Endothelial cell of umbilical vein (primary cell): Measurements from ENCODE around the gene CLIC6. TPM values are rescaled to one million over a fixed set of nuclear protein-coding genes. Genes with fewer than 3 reads are reported as not detected.

Experiments used
- BruUV-seq: library from RNA; stranded (reverse); fragments of 400-500 nt; replicated peaks from 2 replicates; lab custom pipeline; 2021; lab: Mats Ljungman, UMichigan
- CTCF ChIA-PET: fragments of 300-600, 350-600 bp; sonication (Branson Sonifier 250); formaldehyde crosslinking; loops from one replicate; lab custom pipeline; 2021; ENCODE audit warnings: antibody characterized with exemption, inconsistent platforms; lab: Charles Lee
- POLR2A ChIA-PET: fragments of 300-600, 350-600 bp; sonication (Branson Sonifier 250); formaldehyde crosslinking; loops from one replicate; lab custom pipeline; 2021; ENCODE audit warnings: antibody characterized with exemption, inconsistent platforms; lab: Charles Lee
- DNase-seq: peaks from one replicate; pipeline ENCODE4 v3.0.0-alpha.2; 2011; ENCODE audit warnings: low read depth, low spot score
- FAIRE-seq: peaks from 2 replicates; lab custom pipeline; 2011; peaks lifted over from hg19 to GRCh38; lab: Jason Lieb, UNC
- H2AFZ ChIP-seq: 2 replicates; pipeline ENCODE4 v1.6.0; 2012; ENCODE audit warnings: low read depth, low read length, control low read depth, inconsistent platforms
- H3K27ac ChIP-seq: 2 replicates; pipeline ENCODE4 v1.5.1; 2011; ENCODE audit warnings: low read depth, mild to moderate bottlenecking, control low read depth, low read length, moderate library complexity; ENCODE audit not compliant: insufficient read depth
- H3K27me3 ChIP-seq, 2 experiments: 2 replicates each; pipeline versions ENCODE4 v1.6.0 to v1.6.1; 2011; ENCODE audit warnings: low read length in 2 of 2, mixed read lengths in 1 of 2; ENCODE audit not compliant: control insufficient read depth in 2 of 2, insufficient read depth in 2 of 2
- H3K36me3 ChIP-seq, 2 experiments: 2 replicates in 1 of 2; 3 replicates in 1 of 2; pipeline ENCODE4 v1.5.1; 2011; ENCODE audit warnings: low read length in 2 of 2, mild to moderate bottlenecking in 1 of 2, moderate library complexity in 1 of 2; ENCODE audit not compliant: control insufficient read depth in 2 of 2, insufficient read depth in 2 of 2; ENCODE audit errors: extremely low read depth in 1 of 2
- H3K4me1 ChIP-seq: 3 replicates; pipeline ENCODE4 v1.5.1; 2011; ENCODE audit warnings: mild to moderate bottlenecking, low read length; ENCODE audit not compliant: control insufficient read depth, insufficient read depth; ENCODE audit errors: extremely low read depth
- H3K4me2 ChIP-seq: 2 replicates; pipeline ENCODE4 v1.6.1; 2011; ENCODE audit warnings: low read length, control low read depth, mixed read lengths; ENCODE audit not compliant: insufficient read depth
- H3K4me3 ChIP-seq, 3 experiments: fragments of 200-600 bp in 1 of 3; sonication (generic), shearing (Covaris generic) in 1 of 3; replicated peaks in 1 of 3; 2 replicates each; pipeline ENCODE4 v1.5.1; 2011 to 2016; ENCODE audit warnings: control low read depth in 3 of 3, low read length in 3 of 3, mild to moderate bottlenecking in 2 of 3, inconsistent platforms in 1 of 3, low read depth in 1 of 3, moderate library complexity in 1 of 3; ENCODE audit not compliant: insufficient read depth in 1 of 3
- H3K79me2 ChIP-seq: 2 replicates; pipeline ENCODE4 v1.6.0; 2012; ENCODE audit warnings: low read length, inconsistent platforms; ENCODE audit not compliant: control insufficient read depth, insufficient read depth
- H3K9ac ChIP-seq: replicated peaks from 2 replicates; pipeline ENCODE3; 2011; ENCODE audit warnings: low read length, control low read depth; ENCODE audit not compliant: insufficient read depth; ENCODE audit errors: extremely low read depth
- H3K9me1 ChIP-seq: replicated peaks from 3 replicates; pipeline ENCODE4 v1.6.0; 2011; ENCODE audit warnings: mild to moderate bottlenecking, low read length; ENCODE audit not compliant: control insufficient read depth, insufficient read depth; ENCODE audit errors: extremely low read depth
- H3K9me3 ChIP-seq: replicated peaks from 2 replicates; pipeline ENCODE4 v1.5.1; 2012; ENCODE audit warnings: low read length, inconsistent platforms; ENCODE audit not compliant: control insufficient read depth, insufficient read depth
- H4K20me1 ChIP-seq: replicated peaks from 2 replicates; pipeline ENCODE3; 2011; ENCODE audit warnings: mild to moderate bottlenecking, low read length; ENCODE audit not compliant: control insufficient read depth, insufficient read depth; ENCODE audit errors: extremely low read depth
- EZH2 ChIP-seq: IDR thresholded peaks from 2 replicates; pipeline ENCODE4 v1.6.1; 2012; ENCODE audit warnings: borderline replicate concordance, low read depth, mild to moderate bottlenecking, moderate library complexity, low read length, inconsistent platforms; ENCODE audit not compliant: severe bottlenecking
- FOS ChIP-seq: IDR thresholded peaks from 2 replicates; pipeline ENCODE4 v1.6.1; 2011; ENCODE audit warnings: mild to moderate bottlenecking, low read length, moderate library complexity, borderline replicate concordance; ENCODE audit not compliant: insufficient read depth
- GATA2 ChIP-seq: IDR thresholded peaks from 2 replicates; pipeline ENCODE4 v1.7.0; 2011; ENCODE audit warnings: low read depth, mild to moderate bottlenecking, moderate library complexity, mixed read lengths, low read length; ENCODE audit not compliant: insufficient read length, insufficient read depth
- JUN ChIP-seq: IDR thresholded peaks from 2 replicates; pipeline ENCODE4 v1.6.1; 2011; ENCODE audit warnings: borderline replicate concordance, low read depth; ENCODE audit not compliant: insufficient read length, insufficient read depth
- MAX ChIP-seq: IDR thresholded peaks from 2 replicates; pipeline ENCODE4 v1.6.1; 2011; ENCODE audit not compliant: insufficient read depth, insufficient read length
- MYC ChIP-seq: IDR thresholded peaks from one replicate; pipeline ENCODE4 v1.6.1; 2011; ENCODE audit warnings: mild to moderate bottlenecking, low read depth, low read length
- POLR2A ChIP-seq: IDR thresholded peaks from 2 replicates; pipeline ENCODE4 v1.6.1; 2012; ENCODE audit warnings: low read depth, mild to moderate bottlenecking, control low read depth, low read length
- POLR2AphosphoS5 ChIP-seq: IDR thresholded peaks from 2 replicates; pipeline ENCODE4 v1.6.1; 2012; ENCODE audit warnings: low read depth, mild to moderate bottlenecking, control low read depth, low read length, moderate library complexity; ENCODE audit not compliant: insufficient read depth
- dilution Hi-C: fragments of 300-500 bp; cut with MboI; formaldehyde crosslinking; loops from one replicate; pipeline ENCODE4 v1.15.0; 2019; ENCODE audit warnings: low sequenced_read_pairs; ENCODE audit not compliant: extremely low pct_ligation_motif_present
- intact Hi-C: fragments of 100-400 bp; cut with micrococcal nuclease; formaldehyde crosslinking; loops from one replicate; pipeline ENCODE4 v1.10.0; 2022
- polyA plus RNA-seq, 4 experiments: library from polyadenylated mRNA; depleted of rRNA in 3 of 4; stranded (reverse) in 3 of 4; unstranded in 1 of 4; fragments of >200 nt; gene quantifications; 2 replicates each; pipeline versions ENCODE4 v1.2.1 to v1.2.3, GENCODE V29; 2011 to 2012; ENCODE audit warnings: missing spikeins in 1 of 4
- total RNA-seq: library from RNA; stranded (reverse); gene quantifications from 2 replicates; pipeline ENCODE4 v1.2.3, GENCODE V29; 2021
- TF ChIP-seq, protein P1 (sequence below), 2 donors: IDR thresholded peaks; 1 replicate in 1 of 2; 2 replicates in 1 of 2; pipeline ENCODE4 v1.5.1; 2011; ENCODE audit warnings: low read length in 2 of 2, mild to moderate bottlenecking in 2 of 2, moderate library complexity in 2 of 2, control low read depth in 1 of 2, inconsistent platforms in 1 of 2, low read depth in 1 of 2; ENCODE audit not compliant: insufficient read depth in 1 of 2; ENCODE audit errors: extremely low read depth in 1 of 2

CLIC6 gene
- total and polyA plus RNA-seq, 2 donors (not counting 3 experiments of a cell fraction or from before 2014, with no cell fraction given), result not detected

DNA sequence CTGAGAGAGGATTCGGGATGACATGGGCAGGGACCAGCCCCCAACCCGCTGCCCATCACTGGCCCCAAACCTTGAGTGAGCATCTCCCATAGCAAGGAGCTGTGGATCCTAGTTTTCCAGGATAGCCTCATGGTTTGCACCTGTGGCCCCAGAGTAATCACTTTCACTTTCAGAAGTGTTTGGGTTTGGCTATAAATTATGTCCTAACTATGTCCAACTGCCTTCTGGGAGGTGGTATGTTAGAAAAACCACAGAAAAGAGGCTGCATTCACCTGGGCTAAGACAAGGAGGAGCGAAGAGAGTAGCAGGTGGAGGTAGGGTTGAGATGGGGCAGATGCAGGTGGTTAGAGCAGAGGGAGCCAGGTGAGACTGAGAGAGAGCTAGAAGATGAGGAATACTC lies 19.4 kb upstream of the CLIC6 start:
- CTCF ChIA-PET, result no interaction called here
- BruUV-seq, result no TSS peak
- intact Hi-C loops, result no loop called here

More for the DNA sequence above, 19.4 kb upstream of the CLIC6 start:
- POLR2A ChIA-PET, result no interaction called here
- H3K27me3 ChIP-seq, result peaks cover 1 to 12% of the 10 kb centered on the region in 2 experiments
- no peak overlapping the region for H3K9ac ChIP-seq
- no peaks in the 10 kb centered on the region for H3K9me1 ChIP-seq
- FAIRE-seq (no peak), DNase-seq (no peak)
- H4K20me1 ChIP-seq, result no peaks in the 10 kb centered on the region
- H3K27ac ChIP-seq, result no peak overlapping the region
- H3K9me3 ChIP-seq, result no peaks in the 10 kb centered on the region
- dilution Hi-C loops, result no loop called here
- no peak overlapping the region for H3K4me3 ChIP-seq
- no peak overlapping the region for H2AFZ ChIP-seq
- no peaks in the 10 kb centered on the region for H3K79me2 ChIP-seq
- H3K36me3 ChIP-seq, result no peaks in the 10 kb centered on the region
- no peak overlapping the region for H3K4me2 ChIP-seq
- H3K4me1 ChIP-seq, result no peaks in the 10 kb centered on the region
- TF ChIP-seq POLR2A (no peak), MYC (no peak), MAX (no peak), JUN (no peak), POLR2AphosphoS5 (no peak), EZH2 (no peak), FOS (no peak), GATA2 (no peak)
- TF ChIP-seq, protein P1, sequence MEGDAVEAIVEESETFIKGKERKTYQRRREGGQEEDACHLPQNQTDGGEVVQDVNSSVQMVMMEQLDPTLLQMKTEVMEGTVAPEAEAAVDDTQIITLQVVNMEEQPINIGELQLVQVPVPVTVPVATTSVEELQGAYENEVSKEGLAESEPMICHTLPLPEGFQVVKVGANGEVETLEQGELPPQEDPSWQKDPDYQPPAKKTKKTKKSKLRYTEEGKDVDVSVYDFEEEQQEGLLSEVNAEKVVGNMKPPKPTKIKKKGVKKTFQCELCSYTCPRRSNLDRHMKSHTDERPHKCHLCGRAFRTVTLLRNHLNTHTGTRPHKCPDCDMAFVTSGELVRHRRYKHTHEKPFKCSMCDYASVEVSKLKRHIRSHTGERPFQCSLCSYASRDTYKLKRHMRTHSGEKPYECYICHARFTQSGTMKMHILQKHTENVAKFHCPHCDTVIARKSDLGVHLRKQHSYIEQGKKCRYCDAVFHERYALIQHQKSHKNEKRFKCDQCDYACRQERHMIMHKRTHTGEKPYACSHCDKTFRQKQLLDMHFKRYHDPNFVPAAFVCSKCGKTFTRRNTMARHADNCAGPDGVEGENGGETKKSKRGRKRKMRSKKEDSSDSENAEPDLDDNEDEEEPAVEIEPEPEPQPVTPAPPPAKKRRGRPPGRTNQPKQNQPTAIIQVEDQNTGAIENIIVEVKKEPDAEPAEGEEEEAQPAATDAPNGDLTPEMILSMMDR (IDR thresholded peaks at IDR 0.05; ENCODE audit: extremely low read depth in 1 of 2, insufficient read depth in 1 of 2, low read depth in 1 of 2, low read length in 2 of 2), result no peak
